Effector memory CD4-positive, alpha-beta T cell (primary cell): ENCODE results near the gene CADPS2.

Experiments used
- DNase-seq, 3 donors: peaks; one replicate each; pipeline ENCODE4 v3.0.0-alpha.2; 2020
- H3K27ac ChIP-seq: 2 replicates; pipeline ENCODE4 v1.7.0; 2013; ENCODE audit warnings: mild to moderate bottlenecking, low read length, moderate library complexity; ENCODE audit not compliant: insufficient read depth, poor library complexity, severe bottlenecking
- H3K27me3 ChIP-seq: replicated peaks from 2 replicates; pipeline ENCODE4 v1.7.0; 2013; ENCODE audit warnings: mild to moderate bottlenecking, low read length; ENCODE audit not compliant: insufficient read depth, control insufficient read depth, poor library complexity, severe bottlenecking
- H3K36me3 ChIP-seq: 2 replicates; pipeline ENCODE4 v1.7.0; 2013; ENCODE audit warnings: mild to moderate bottlenecking, low read length, moderate library complexity; ENCODE audit not compliant: control insufficient read depth, insufficient read depth
- H3K4me1 ChIP-seq: 2 replicates; pipeline ENCODE4 v1.7.0; 2013; ENCODE audit warnings: low read length, mild to moderate bottlenecking; ENCODE audit not compliant: control insufficient read depth, insufficient read depth, poor library complexity, severe bottlenecking
- H3K4me3 ChIP-seq: 2 replicates; pipeline ENCODE4 v1.7.0; 2013; ENCODE audit warnings: low read length, low read depth, mild to moderate bottlenecking; ENCODE audit not compliant: insufficient read depth, poor library complexity, severe bottlenecking
- H3K9me3 ChIP-seq: 2 replicates; pipeline ENCODE4 v1.7.0; 2013; ENCODE audit warnings: mild to moderate bottlenecking, low read length, moderate library complexity; ENCODE audit not compliant: control insufficient read depth

Gene CADPS2

DNA sequence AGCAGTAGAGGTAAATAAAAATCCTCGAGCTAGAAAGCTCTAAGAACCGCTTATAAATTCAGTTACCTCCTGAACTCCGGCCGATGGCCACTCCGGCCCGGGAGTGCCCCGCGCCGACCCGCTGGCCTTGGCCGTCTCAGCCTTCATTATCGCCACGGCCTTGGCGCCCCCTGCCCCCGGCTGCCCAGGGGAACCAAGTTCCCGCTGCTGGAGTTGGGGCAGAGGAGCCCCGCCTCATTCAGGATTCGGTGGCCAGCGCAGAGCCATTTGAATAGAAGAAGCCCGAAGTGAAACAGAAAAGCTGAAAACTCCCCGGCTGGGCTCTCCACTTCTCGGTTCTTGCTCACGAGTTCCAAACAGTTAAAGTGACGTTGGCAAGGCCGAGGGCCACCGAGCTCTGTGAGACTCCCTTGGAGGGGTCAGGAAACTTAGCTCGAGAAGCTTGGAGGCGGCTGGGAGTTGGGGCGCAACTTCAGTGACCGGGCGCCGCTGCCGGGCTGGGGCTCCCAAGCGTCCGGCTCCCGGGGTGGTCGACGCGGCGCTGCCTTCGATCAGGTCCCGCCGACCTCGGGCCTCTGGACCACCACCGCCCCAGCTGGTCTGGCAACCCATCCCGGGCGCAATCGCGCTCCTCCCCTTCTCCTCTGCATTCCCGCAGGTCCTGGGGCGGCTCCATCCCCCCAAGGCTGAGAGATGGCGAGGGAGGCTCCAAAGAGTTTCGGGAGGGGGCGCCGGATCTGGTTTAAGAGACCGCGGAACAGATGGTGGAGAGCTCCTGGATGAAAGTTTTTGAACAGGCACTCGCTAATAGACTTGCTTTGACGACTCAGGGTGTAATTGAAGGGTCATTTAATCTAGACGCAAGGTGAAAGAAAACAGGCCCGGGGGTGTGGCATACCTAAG is 575.9 kb downstream of the CADPS2 start:
- H3K4me1 ChIP-seq: no peaks in the 10 kb centered on the region
- peaks cover 35% of the 10 kb centered on the region for H3K27me3 ChIP-seq
- no peaks in the 10 kb centered on the region for H3K36me3 ChIP-seq
- no peak overlapping the region for H3K27ac ChIP-seq
- H3K9me3 ChIP-seq: no peaks in the 10 kb centered on the region
- DNase-seq: no peak
- no peak overlapping the region for H3K4me3 ChIP-seq

- Histone ChIP-seq H3K4me3 (no peak overlapping the region), H3K4me1 (no peaks in the 10 kb centered on the region), H3K9me3 (no peaks in the 10 kb centered on the region), H3K27ac (no peak overlapping the region), H3K36me3 (no peaks in the 10 kb centered on the region), H3K27me3 (peaks cover 35% of the 10 kb centered on the region)
- DNase-seq: no peak
Observed at GRCh38 chr7:122309421-122309820, 576.8 kb downstream of the CADPS2 start.

GRCh38 chr7:122307228-122307621 is 579.0 kb downstream of the CADPS2 start:
- no peaks in the 10 kb centered on the region for H3K36me3 ChIP-seq
- H3K9me3 ChIP-seq: no peaks in the 10 kb centered on the region
- H3K4me3 ChIP-seq: no peak overlapping the region
- DNase-seq: no peak
- H3K27me3 ChIP-seq: peaks cover 27% of the 10 kb centered on the region
- no peak overlapping the region for H3K27ac ChIP-seq
- no peaks in the 10 kb centered on the region for H3K4me1 ChIP-seq

- Histone ChIP-seq H3K36me3 (no peaks in the 10 kb centered on the region), H3K4me3 (no peak overlapping the region), H3K27ac (no peak overlapping the region), H3K4me1 (no peaks in the 10 kb centered on the region), H3K27me3 (peaks cover 26% of the 10 kb centered on the region), H3K9me3 (no peaks in the 10 kb centered on the region)
- DNase-seq: no peak
Observed at GRCh38 chr7:122306320-122307227, 579.7 kb downstream of the CADPS2 start.

DNA sequence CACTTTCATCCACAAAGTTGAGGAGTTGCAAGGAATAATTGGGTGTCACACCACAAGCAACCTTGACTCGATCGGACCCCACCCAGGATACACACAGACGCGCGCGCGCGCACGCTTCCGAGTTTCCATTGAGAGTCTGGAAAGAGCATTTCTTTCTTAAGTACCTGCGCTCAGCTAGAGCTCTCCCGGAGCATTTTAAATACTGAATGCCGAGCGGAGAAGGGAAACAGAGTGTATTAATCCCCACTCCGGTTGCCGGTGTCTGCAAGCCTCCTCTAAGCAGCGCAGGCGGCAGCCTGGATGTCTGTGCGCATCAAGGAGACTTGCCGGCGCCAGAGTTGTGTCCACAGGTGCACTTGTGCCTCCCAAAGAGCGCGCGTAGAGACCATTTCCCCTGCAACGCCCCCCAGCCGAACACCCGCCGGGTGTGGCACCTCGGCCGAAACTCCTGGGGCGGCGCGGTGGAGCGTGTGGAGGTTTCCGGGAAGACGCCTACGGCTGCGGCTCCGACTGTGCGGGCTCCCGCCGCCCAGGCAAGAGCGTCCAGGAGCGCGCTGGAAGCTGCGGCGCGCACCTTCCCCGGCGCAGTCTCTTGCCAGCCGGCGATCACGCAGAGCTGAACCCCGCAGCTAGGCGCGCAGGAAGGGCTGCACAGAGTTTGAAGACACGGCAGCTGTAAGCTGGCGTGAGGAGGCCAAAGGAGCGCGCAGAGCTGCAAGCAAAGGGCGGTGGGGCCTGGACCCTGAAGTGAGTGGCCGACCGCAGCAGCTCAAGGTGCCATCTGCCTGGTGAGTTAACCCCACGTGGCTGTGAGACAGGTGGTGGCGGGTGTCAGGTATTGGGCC is 580.6 kb downstream of the CADPS2 start:
- Histone ChIP-seq H3K4me3 (no peak overlapping the region), H3K9me3 (no peaks in the 10 kb centered on the region), H3K4me1 (no peaks in the 10 kb centered on the region), H3K36me3 (no peaks in the 10 kb centered on the region), H3K27me3 (peaks cover 20% of the 10 kb centered on the region), H3K27ac (no peak overlapping the region)
- DNase-seq: no peak

DNA sequence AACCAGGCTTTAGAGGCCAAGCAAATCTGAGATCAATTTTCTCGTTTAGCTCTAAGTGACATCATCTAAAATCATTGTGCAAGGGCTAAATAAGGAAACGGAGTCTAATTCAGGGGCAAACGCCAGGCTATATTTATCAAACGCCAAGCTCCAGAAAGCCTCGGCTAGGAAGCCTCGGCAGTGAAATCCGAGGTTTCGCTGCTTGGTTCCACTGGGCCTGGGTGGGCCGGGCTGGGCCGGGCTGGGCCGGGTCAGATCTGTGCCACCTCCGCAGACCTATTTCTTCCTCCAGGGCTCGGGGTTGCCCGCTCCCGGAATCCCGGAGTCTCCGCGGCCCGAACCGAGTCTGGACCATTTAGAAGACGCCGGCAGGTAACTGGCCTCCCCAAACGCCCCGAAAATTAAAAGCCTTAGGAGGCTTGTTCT is 581.3 kb downstream of the CADPS2 start:
- H3K9me3 ChIP-seq: no peaks in the 10 kb centered on the region
- no peaks in the 10 kb centered on the region for H3K4me1 ChIP-seq
- no peak for DNase-seq
- peaks cover 16% of the 10 kb centered on the region for H3K27me3 ChIP-seq
- H3K36me3 ChIP-seq: no peaks in the 10 kb centered on the region
- H3K4me3 ChIP-seq: no peak overlapping the region
- no peak overlapping the region for H3K27ac ChIP-seq

GRCh38 chr7:122304319-122304975 is 581.8 kb downstream of the CADPS2 start, which contains the start of gene FEZF1:
Gene FEZF1, minus strand, starts transcription at chr7:122304750. Its CDS starts 313 bp downstream, at chr7:122304437.
- no peak for DNase-seq
- Histone ChIP-seq H3K4me1 (no peaks in the 10 kb centered on the region), H3K4me3 (no peak within 1 kb of the TSS), H3K9me3 (no peaks in the 10 kb centered on the region), H3K27ac (no peak within 1 kb of the TSS), H3K27me3 (peaks cover 22% of the 10 kb centered on the region), H3K36me3 (no peaks in the 10 kb centered on the region)

DNA sequence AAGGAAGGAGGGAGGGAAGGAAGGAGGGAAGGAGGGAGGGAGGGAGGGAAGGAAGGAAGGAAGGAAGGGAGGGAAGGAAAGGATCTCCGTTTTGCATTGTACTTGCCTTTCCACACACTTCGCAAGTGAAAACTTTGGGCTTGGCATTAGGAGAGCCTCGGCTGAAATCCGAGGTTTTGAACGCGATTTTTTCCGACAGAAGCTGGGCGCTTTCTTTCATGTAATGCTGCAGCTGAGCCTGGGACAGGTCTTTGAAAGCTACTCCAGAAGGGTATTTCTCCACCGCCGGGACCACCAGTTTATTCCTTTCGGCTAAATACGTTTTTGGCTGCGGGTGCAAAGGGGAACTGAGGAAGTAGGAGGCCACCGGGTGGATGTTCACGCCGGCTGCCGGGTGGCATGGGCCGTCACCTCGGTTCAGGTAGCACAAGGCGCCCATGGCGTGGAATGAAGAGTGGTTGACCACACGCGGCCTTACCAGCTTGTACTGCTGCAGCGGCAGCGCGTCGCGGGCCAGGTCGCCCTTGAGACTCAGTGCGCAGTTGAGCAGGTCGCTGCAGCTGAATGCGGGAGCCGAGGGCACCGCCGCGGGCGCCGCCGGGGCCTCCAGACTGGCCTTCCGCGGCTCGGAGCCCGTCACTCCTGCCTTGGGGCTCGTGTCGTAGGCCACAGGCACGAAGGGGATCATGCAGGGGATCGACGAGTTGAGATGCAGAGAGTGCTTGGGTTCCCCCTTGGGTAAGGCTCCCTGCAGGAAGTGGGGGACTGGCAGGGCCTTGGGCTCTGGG is 582.5 kb downstream of the CADPS2 start:
- DNase-seq: no peak
- H3K4me1 ChIP-seq: no peaks in the 10 kb centered on the region
- H3K27me3 ChIP-seq: peaks cover 17% of the 10 kb centered on the region
- no peak overlapping the region for H3K4me3 ChIP-seq
- H3K27ac ChIP-seq: no peak overlapping the region
- no peaks in the 10 kb centered on the region for H3K36me3 ChIP-seq
- no peaks in the 10 kb centered on the region for H3K9me3 ChIP-seq
